ENCODE measurements around the gene DOHH. TPM values are rescaled to one million over a fixed set of nuclear protein-coding genes. Genes with fewer than 3 reads are reported as not detected.

DOHH gene
- total RNA-seq, 3 donors from 2014 or later: 7.6 to 11.1 (median 10.4) TPM

DNA sequence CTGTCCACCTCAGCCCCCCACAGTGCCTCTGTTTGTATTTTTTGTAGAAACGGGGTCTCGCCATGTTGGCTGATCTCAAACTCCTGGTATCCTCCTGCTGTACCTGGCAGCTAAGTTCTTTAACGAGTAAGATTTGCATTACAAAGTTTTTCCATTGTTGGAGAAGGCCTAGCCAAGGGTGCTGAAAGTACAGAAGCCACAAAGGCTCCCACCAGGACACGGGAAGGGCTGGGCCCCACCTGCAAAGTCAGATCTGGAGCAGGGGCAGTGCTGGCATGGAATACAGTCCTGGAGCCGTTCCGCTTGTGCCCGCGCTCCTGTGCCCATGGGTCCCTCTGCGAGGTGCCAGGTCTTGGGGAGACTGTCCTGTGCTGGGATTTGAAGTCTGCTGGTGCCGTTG is 17.8 kb upstream of the DOHH start:
- ATAC-seq: no peak
- Histone ChIP-seq H3K4me3 (no peak overlapping the region), H3K4me1 (ENCODE audit: low read depth) (no peaks in the 10 kb centered on the region), H3K36me3 (ENCODE audit: low read depth) (no peaks in the 10 kb centered on the region), H3K9me3 (no peaks in the 10 kb centered on the region)
- intact Hi-C loops (cut with DNase I, micrococcal nuclease): no loop called here
- TF ChIP-seq, protein P1, sequence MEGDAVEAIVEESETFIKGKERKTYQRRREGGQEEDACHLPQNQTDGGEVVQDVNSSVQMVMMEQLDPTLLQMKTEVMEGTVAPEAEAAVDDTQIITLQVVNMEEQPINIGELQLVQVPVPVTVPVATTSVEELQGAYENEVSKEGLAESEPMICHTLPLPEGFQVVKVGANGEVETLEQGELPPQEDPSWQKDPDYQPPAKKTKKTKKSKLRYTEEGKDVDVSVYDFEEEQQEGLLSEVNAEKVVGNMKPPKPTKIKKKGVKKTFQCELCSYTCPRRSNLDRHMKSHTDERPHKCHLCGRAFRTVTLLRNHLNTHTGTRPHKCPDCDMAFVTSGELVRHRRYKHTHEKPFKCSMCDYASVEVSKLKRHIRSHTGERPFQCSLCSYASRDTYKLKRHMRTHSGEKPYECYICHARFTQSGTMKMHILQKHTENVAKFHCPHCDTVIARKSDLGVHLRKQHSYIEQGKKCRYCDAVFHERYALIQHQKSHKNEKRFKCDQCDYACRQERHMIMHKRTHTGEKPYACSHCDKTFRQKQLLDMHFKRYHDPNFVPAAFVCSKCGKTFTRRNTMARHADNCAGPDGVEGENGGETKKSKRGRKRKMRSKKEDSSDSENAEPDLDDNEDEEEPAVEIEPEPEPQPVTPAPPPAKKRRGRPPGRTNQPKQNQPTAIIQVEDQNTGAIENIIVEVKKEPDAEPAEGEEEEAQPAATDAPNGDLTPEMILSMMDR (IDR thresholded peaks at IDR 0.05): no peak
- no peak for DNase-seq

DNA sequence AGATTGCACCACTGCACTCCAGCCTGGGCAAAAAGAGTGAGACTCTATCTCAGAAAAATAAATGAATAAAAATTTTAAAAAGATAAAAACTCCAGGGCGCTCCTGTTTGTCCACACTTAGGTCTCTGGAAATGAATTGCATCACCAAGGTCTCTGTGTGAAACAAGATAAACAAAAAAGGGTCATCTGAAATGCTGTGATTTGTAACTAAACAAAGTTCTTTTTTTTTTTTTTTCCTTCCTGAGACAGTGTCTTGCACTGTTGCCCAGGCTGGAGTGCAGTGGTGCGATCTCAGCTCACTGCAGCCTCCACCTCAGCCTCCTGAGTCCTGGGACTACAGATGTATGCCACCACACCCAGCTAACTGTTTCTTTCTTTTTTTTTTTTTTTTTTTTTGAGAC is 17.2 kb upstream of the DOHH start:
- intact Hi-C loops (cut with DNase I, micrococcal nuclease): no loop called here
- ATAC-seq (no peak), DNase-seq (no peak)
- Histone ChIP-seq H3K36me3 (ENCODE audit: low read depth) (no peaks in the 10 kb centered on the region), H3K4me3 (no peak overlapping the region), H3K9me3 (no peaks in the 10 kb centered on the region), H3K4me1 (ENCODE audit: low read depth) (no peaks in the 10 kb centered on the region)
- TF ChIP-seq, protein P1 (IDR thresholded peaks at IDR 0.05): no peak

DNA sequence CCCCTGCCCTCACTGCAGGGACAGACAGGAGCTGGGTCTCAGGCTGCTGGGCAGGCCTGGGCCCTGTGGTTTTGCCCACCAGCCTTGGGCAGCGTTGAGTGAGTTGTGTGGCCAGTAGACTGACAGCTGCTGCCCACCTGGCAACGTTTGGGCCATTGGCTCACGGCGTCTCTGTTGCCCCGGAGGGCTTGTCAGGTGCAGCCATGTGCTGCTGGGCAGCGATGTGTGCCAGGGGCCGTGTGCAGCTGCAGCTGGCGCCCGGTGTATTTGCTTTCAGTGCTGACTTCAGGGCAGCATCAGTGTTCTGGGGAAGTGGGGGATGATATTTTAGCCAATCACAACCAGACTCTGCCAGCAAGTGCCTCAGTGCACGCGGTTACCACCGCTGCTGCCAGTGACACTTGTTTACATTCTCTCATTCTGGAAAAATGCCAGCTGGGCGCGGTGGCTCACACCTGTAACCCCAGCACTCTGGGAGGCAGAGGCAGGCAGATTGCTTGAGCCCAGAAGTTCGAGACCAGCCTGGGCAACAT is 16.3 kb upstream of the DOHH start:
- TF ChIP-seq, protein P1 (IDR thresholded peaks at IDR 0.05): no peak
- intact Hi-C loops (cut with DNase I, micrococcal nuclease): no loop called here
- Histone ChIP-seq H3K36me3 (ENCODE audit: low read depth) (no peaks in the 10 kb centered on the region), H3K4me3 (no peak overlapping the region), H3K4me1 (ENCODE audit: low read depth) (no peaks in the 10 kb centered on the region), H3K9me3 (no peaks in the 10 kb centered on the region)
- ATAC-seq (peak; percentile 56), DNase-seq (peak in 2 of 3 donors; percentile 50 to 51)

DNA sequence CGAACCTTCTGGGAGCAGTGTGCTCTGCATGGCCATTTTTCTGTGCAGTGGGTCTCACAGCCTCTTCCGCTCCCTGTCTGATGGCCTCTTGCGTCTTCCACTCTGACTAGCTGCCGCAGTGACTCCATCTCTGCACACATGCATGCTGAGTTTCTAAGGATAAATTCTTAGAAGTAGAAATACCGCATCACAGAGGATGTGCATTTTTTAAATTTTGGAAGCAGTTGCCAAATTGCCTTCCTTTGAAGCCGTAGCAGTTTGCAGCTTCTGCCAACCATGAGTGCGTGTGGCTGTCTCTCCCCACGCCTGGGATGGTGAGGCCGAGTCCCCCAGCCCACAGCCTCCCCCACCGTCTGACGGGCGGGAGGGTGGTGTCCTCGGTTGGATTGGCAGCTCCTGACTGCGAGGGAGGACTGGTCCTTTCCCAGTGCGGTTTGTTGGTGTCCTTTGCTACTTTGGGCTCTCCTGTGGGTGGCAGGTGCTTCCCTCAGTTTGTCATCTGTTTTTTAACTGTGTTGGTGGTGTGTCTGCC is 15.5 kb upstream of the DOHH start:
- no peak for DNase-seq
- intact Hi-C loops (cut with DNase I, micrococcal nuclease): no loop called here
- Histone ChIP-seq H3K9me3 (no peaks in the 10 kb centered on the region), H3K4me1 (ENCODE audit: low read depth) (no peaks in the 10 kb centered on the region), H3K4me3 (no peak overlapping the region), H3K36me3 (ENCODE audit: low read depth) (no peaks in the 10 kb centered on the region)
- TF ChIP-seq, protein P1 (IDR thresholded peaks at IDR 0.05): no peak
- ATAC-seq: no peak

DNA sequence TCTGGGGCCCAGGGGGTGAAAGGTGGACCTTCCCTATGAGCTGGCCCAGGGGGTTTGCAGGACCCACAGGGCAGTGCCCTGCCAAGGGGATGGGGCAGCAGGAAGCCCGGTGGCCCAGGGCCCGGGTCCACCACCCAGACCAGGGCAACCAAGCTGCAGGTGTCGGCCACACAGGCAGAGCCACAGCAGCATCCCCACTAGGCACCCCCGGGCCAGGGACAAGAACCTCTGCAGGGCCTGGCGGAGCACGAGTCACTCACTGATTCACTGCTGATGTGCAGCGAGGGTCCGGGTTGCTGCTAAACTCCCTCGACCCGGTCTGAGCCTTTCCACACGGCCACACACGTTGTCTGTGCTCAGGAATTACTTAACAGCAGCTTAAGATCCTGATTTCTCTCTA is 14.5 kb upstream of the DOHH start:
- TF ChIP-seq, protein P1 (IDR thresholded peaks at IDR 0.05): no peak
- intact Hi-C loops (cut with DNase I, micrococcal nuclease): no loop called here
- Histone ChIP-seq H3K9me3 (no peaks in the 10 kb centered on the region), H3K4me3 (no peak overlapping the region), H3K4me1 (ENCODE audit: low read depth) (no peaks in the 10 kb centered on the region), H3K36me3 (ENCODE audit: low read depth) (no peaks in the 10 kb centered on the region)
- no peak for DNase-seq
- no peak for ATAC-seq
